ENCODE data around the gene MAPKAPK2. TPM values are rescaled to one million over a fixed set of nuclear protein-coding genes. Genes with fewer than 3 reads are reported as not detected.

The MAPKAPK2 gene
- total RNA-seq, 4 donors from 2014 or later: 37.8 to 63.3 (median 42.9) TPM

DNA sequence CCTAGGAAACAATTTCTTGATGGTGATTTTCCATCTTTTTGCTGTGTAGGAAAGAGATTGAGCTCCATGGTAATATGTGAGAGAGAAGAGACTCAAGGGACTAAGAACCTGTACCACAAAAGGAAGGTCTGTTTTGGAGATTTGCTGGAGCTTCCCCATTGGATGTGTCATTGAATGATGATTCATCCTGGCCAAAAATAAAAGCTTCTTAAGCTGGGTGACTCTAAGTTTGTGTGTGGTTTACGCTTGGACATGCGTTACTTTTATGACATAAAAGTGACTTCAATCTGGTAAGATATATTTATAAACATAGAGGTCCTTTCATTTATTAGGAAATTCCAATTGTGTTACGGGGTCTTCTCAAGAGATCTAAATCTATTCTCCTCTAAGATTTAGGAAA, 68.4 kb downstream of the MAPKAPK2 start:
- TF ChIP-seq, protein P1, sequence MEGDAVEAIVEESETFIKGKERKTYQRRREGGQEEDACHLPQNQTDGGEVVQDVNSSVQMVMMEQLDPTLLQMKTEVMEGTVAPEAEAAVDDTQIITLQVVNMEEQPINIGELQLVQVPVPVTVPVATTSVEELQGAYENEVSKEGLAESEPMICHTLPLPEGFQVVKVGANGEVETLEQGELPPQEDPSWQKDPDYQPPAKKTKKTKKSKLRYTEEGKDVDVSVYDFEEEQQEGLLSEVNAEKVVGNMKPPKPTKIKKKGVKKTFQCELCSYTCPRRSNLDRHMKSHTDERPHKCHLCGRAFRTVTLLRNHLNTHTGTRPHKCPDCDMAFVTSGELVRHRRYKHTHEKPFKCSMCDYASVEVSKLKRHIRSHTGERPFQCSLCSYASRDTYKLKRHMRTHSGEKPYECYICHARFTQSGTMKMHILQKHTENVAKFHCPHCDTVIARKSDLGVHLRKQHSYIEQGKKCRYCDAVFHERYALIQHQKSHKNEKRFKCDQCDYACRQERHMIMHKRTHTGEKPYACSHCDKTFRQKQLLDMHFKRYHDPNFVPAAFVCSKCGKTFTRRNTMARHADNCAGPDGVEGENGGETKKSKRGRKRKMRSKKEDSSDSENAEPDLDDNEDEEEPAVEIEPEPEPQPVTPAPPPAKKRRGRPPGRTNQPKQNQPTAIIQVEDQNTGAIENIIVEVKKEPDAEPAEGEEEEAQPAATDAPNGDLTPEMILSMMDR (IDR thresholded peaks at IDR 0.05; ENCODE audit: low read depth): no peak

DNA sequence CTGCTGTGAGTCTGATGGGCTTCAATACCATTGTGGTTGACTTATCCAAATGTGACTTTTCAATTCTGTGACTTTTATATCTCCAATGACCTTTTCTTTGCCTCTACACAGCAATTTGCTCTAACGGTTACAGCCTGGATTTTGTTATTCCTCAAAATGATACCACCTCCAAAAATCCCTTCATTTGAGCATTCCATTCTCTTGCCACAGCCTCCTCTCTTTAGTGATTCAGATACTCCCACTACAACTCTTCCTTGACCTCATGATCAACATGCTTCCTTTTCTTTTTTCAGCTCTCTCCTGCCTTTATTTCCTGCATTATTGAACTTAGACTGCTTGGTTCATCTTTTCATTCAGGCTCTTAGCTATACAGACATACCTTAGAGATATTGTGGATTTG, 69.3 kb downstream of the MAPKAPK2 start:
- TF ChIP-seq, protein P1 (IDR thresholded peaks at IDR 0.05; ENCODE audit: low read depth): no peak

DNA sequence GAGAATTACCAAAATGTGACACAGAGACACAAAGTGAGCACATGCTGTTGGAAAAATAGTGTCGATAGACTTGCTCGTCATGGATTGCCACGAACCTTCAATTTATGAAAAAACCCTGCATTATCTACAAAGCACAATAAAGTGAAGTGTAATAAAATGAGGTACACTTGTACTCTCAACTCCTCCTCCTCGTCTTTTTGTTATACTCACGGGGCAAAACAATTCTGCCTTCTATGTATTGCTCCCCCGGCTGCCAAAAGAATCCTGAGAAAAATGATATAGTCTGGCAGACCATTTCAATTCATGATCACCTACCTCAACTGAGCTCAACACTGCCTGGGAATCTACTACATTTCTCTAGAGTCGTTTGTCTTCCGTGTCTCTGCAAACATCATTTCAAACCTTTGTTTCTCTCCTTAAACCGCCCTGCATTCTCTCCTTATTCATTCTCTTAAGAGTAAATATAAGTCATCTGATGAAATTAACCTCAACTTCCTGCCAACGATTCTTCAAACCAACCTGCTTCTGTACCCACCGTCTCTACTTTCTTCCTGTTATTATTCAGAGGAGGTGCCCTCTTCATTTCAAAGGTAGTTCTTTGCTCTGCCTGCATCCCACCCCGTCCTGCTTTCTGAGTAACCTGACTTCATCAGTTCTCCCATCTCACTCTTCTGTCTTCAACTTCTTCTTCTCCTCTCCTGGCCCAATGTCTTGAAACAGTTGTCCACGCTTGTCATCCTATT, 73.0 kb downstream of the MAPKAPK2 start:
- TF ChIP-seq, protein P1 (IDR thresholded peaks at IDR 0.05; ENCODE audit: low read depth): no peak

DNA sequence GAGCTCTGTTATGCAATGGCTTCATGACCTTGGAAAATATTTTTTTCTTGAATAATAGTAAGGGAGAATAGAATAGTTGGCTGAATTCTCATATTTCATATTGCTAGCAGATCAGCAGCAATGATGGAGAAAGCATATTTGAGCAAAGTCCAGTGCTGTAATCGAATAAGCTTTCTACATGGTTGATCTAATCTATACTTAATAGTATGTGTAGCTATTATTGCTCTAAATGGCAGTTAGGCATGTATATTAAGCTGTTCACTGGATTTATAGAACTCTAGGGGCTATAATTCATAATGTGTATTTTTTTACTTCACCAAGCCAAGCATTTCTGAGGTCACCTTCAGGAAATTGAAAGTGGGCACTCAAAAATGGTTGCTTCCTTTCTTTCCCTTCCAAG, 75.9 kb downstream of the MAPKAPK2 start:
- TF ChIP-seq, protein P1 (IDR thresholded peaks at IDR 0.05; ENCODE audit: low read depth): no peak

DNA sequence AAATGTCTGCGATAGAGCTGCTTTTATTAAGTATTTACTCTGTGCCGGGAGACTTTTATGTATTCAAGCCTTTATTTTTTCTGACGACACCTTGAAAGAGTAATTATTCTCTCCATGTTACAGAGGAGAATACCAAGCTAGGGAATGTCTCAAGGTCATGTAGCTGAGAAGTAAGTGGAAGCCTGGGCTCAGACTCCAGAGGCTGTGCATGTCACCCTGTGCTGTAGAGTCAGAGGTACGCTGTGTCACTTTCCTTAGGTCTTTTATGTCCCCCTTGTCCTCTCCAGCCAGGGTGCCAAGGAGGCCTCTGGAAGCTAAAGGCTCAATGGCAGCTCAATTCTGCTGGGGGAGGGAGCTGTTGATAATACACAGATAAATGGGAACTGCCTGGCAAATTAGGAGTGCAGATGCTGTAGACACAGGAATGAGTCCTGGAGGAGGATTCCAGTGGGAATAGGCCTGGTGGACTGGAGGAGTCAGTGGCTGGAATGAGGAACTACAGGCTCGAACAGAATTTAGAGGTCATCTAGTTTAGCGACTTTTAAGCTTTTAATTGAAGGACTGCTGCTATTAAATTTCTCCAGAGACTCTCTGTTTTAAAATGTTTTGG, 76.6 kb downstream of the MAPKAPK2 start:
- TF ChIP-seq, protein P1 (IDR thresholded peaks at IDR 0.05; ENCODE audit: low read depth): no peak

DNA sequence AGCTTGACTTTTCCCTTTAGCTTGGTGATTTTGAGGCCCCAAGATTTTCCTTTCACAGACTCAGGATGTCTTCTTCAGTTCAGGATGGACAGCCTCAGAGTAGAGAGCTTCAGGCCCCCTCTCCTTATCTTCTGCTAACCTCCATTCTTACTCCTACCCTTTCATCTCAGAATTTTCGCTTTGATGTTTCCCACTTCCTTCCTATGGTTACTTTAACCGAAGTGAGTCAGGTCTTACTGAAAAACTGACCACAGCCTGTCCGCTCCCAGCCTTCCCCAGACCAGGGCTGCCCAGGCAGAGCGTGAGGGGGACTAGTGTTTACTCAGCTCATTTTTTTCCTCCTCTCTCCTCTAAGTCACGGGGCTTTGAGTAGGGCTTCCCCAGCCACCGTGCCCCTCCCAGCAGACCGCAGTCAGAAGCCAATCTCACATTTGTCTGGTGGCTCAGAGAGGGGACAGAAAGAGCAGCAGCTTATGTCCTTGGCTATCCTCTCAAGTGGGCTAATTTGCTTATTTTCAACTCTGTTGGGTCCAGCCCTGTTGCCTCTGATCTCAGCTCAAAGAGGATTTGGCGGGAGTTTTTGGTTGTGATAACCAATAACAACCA, 81.6 kb downstream of the MAPKAPK2 start:
- TF ChIP-seq, protein P1 (IDR thresholded peaks at IDR 0.05; ENCODE audit: low read depth): no peak
